GM21423 (cell line): ENCODE measurements around the gene CTNNA1.

Experiments used
- ATAC-seq: cut with Tn5 transposase; IDR thresholded peaks from one replicate; pipeline ENCODE4 v1.9.1; 2021; ENCODE audit warnings: mild to moderate bottlenecking, moderate library complexity; ENCODE audit not compliant: unreplicated experiment

The CTNNA1 gene

DNA sequence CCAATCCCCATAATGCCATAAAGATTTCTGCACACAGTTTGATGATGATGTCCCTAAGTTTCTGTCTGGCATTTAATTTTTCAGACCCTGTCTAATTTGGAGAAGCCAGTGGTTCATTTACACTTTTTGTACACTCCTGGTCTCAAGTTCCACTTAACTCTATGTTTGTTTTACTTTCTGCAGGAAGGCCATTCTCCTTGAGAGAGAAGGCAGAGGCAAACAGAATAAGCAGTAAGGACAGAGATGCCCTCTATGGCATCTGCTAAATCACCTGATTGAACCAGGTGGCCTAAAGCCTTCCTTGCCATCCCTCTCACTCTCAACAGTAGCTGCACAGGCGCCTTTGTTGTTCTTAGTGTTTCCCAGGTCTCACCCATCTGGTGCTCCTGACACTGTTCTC lies 208.0 kb downstream of the CTNNA1 start:
- ATAC-seq, result no peak

DNA sequence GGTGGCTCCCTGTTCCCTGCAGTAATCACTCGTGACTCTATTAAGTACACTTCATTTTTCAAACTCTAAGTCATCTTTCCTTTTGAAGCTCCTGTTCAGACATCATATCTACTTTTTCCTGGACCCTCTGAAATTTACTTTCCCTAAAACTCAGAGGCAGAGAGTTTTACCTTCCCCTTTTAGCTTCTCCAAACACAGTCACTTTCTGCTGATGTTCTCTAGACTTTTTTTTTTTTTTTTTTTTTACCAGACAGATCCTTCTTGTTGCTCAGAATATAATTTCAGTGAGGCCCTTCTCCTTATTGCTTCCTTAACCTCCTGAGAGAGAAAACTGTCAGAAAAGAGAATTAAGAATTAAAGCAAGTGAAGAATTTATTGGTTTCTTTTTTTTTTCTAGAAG lies 208.5 kb downstream of the CTNNA1 start:
- ATAC-seq, result no peak

DNA sequence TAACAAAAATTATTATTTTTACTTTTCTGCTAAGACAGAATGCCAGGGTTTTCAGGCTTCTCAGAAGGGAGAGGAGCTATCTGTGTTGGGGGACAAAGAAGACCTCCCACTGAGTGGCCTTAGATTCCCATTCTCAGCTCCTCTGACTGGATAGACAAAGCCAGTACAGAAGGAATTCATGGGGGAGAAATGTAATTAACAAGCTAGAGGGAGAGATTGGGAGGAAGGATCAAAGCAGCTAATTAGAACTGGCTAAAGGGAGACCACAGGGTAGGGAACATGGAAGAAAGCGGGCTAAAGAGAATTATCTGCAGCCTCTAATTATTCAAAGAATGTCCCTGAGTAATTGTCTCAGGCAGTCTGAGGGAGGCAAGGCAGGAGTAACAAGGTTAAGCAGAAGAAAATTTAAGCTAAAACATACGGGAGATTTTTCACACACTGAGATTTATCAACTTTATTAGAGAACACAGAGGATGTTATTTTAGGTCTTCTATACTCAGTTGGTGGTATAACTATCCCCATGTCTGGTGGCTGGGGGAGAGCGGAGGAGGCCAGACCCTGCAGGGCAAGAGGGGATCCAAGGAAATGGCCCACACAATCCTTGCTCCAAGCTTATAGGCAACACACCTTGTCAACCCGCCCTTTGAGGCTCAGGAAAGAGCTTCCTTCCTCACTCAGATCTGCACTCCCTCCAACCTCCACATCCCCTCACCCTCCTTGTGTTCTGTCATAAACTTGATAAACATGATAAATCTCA lies 209.6 kb downstream of the CTNNA1 start:
- ATAC-seq, result no peak

DNA sequence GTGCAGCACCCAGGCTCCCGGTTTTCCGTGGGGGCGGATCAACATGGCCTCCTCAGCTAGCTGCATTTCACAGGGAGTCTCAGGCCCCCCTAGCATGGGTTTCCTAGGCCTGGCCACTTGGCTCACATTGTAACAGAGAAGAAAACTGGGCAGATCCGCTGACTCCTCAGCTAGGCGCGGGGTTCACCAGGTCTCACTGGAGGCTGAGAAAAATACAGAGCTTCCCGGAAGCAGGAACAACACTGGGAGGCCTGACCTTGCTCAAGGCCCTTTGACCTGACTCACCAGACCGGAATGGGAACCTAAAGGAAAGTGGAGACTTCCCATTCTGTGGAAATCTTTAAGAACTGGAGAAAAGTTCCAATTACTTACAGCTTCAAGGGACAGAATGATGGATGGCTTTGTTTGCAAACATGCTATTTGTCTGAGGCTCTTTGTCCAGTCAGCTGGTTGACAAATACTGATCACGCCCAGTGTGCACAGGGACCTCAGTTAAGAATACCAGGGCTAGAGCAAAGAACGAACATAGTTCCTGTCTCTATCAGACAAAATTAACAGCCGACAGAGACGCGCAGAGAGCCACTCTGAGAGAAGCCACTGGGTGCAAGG lies 210.6 kb downstream of the CTNNA1 start:
- ATAC-seq, result no peak

DNA sequence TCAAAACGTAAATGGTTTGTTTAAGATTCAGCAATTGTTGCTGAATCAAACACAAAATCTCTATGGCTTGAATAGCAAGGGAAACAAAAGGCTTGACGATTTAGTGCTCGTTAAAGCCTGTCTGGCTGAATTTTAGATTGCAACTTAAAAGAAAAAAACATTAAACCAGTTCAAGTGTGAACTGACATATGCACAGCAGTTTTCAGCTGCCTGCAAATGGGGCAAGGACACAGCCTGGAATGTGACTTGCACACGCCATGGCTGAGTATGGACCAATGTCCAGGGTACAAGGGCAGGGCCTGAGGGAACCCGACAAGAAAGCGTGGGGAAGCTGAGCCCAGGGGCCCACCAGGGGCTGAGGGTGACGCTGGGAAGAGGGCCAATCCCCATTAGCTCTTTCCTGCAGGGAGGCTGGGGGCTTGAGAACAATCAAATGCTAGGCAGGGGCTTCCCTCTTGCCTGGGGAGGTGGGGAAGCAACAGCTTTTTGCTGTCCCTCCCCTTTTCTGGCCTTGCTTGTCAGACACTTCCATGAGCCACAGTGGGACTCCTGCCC lies 211.5 kb downstream of the CTNNA1 start:
- no peak for ATAC-seq

DNA sequence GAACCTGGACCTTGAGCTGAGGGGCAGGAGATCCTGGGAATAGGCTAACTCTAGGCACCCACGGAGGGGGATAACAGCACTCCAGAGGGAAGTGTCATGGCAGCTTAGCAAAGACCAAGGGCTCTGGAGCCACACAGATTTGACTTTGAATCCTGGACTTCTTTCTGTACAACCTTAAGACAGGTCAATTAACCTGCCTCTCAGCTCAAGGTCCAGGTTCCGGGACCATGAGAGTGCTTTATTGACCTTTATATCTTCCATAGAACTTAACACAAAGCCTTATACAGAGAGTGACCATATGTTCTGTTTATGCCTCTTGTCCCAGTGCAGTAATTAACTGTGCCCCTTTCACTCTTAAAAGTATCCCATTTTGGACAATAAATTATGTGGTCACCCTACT lies 212.4 kb downstream of the CTNNA1 start:
- ATAC-seq, result no peak

DNA sequence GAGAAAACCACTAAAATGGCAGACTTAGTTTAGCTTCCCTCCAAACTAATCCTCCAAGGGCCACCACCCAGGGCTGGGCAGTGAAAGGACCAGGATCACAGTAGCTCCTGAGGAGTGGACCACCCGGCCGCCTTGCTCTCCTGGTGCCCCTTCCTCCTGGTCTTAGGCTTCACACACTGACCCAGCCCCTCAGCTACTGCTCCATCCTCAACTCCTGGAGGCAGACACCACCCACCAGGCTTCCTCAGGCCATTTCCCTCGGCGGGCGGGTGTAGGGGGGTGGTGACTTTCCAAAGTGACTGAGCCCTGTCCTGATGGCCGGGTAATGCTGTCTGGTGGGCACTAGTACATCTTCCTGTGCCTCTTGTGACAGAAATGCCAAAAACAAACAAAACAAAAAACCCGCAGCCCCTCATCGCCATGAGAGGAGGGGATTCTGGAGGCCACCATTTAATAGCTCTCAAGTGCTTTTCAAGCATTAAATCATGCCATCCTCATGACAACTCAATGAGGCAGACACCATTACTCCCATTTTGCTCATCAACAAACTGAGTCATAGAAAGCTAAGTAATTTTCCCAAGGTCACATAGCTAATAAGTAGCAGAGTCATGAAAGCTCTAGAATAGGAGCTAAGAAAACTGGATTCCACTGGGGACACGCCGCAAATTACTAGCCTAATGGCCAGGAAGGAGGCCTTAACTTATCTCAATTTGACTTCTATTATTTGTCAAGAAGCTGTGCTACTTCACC lies 213.2 kb downstream of the CTNNA1 start:
- no peak for ATAC-seq

DNA sequence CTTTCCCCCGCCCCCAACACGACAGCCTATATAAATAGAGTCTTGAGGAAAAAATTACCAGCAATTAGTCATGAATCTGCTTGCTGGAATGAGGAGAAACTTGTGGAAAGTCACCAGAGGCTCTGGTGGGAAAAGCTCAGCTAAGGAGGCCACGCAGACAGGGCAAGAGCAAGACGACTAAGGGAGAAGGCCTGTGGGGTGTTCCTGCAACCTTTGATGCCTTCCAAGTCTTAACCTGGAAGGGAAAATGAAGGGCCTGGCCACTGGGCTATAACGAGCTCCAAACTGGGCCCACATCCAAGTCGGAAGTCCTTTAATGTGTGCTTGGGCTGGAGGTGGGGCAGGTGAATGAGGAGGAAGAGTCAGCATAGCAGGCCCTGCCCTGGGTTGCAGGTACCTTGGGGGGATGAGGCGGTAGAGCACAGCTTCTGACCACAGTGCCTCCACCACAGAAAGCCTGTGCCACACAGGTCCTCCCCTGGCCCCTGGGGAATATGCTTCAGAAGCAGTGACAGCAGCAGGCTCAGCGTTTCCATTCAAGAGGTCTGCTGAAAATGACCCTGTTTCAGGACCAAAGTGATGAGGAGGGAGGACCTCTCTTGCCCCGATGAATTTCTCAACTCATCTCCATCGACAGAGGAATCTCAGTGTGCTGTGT lies 214.7 kb downstream of the CTNNA1 start:
- no peak for ATAC-seq

DNA sequence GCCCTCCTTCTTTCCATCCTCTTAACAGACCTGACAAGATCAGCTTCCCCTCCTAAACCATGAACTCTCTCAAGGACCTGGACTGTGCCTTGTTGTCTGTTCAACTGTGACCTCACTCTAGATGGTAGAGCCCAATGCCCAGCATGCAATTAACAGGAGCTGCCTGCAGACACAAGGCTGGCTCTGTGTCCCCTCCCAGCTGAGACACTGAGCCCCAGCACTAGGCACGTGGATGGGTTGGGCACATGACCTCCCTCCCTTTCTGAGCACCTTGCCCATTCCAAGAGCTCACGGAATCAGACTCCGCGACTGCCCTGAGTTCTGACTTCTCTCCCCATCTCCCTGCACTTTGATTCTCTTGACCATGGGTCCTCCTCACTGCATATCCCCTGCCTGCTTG lies 215.4 kb downstream of the CTNNA1 start:
- ATAC-seq, result no peak

DNA sequence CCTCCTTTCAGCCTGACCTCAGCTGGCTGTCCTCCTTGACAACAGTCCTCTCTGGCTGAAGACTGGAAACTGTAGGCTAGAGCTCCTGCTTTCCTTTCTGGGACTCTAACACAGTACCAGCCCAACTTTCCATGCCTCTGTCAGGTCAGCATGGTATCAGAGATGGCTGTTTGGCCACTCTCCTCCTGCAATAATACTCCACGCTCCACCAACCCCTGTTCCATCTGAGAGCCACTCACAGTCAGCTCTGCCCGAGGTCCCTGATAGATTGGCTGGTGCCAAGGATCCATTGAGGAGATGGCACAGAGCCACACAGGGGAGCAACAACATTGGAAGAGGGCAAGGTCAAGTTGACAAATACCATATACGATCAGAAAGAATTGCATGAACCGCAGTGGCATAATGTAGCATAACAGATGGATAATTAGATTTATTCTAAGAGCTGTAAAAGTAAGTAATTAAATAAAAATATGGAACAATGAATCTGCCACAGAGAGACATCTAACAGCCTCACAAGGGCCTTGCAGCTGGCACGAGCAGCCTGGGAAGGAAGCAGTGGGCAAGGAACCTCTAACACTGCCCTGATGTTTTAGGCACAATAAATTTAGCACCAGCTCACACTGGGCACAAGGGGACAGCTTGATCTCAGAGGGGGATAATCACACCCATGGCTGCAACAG lies 216.2 kb downstream of the CTNNA1 start:
- no peak for ATAC-seq

DNA sequence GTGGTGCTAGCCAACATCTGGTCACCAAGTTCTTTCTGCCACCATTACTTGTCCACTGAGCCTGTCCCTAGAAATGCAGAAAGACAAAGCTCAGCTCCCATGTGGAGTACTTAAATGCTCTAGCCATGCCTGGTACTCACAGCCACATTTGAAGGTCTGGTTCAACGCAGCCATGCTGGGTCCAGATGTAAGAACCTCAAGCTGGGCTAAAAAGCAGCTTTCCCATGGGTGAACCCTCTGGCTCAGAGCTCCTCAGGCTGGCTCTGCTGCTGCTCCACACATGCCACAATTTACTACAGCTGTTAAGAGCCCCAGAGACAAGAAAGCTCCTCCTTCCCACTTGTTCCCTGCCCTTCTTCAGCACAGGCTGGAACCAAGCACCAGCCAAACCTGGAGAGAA lies 219.0 kb downstream of the CTNNA1 start:
- ATAC-seq, result no peak

DNA sequence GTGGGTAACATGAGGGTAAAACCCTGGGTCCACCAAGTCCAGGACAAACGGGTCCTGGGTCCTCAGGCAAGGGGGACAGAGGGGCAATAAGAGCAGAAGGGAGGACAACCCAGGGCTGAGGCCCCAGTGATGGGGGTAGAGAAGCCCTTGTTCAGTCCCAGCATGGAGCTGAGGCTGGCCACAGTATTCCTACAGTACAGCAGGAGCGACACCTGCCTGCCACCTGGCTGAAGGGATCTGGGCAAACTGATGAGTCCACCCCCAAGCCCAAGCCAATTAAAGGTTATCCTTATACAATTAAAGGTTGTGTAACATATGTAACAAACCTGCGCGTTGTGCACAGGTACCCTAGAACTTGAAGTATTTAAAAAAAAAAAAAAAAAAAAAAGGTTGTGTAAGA lies 219.6 kb downstream of the CTNNA1 start:
- no peak for ATAC-seq

DNA sequence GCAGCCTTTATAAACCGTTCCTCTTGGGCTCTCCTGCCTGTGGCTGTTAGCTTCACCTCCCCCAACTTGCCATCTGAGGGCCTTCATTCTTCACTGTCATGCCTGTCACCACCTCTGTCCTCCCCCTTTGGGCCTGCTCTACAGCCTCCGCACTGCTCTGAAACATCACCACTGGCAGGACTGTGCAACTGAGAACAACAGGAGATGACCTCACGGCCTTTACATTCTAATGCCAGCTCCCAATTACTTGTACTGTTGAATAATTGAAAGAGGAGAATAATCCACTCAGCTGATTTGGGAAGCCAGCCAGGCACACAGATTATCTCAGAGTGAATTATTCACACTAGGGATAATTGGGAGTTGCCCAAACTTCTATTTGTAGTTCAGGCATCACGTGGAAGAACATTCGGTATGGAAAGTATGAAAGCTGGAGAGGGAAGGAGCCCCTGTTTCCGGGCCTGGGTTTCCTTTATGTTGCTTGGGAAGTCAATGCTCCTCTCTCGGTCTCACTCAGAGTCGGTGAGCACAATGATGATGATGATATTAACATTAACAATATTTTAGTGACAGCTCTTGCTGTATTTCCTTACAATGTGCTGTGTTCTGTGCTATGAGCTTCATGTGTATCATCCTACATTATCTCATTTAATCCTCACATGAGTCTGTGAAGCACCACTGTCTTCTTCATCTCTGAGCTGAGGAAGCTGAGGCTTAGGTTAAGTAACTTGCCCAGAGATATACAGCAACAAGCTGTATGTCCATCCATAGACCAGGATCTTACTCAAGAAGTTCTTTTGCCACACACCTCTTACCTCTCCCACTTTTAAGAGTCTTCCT lies 221.2 kb downstream of the CTNNA1 start:
- no peak for ATAC-seq

DNA sequence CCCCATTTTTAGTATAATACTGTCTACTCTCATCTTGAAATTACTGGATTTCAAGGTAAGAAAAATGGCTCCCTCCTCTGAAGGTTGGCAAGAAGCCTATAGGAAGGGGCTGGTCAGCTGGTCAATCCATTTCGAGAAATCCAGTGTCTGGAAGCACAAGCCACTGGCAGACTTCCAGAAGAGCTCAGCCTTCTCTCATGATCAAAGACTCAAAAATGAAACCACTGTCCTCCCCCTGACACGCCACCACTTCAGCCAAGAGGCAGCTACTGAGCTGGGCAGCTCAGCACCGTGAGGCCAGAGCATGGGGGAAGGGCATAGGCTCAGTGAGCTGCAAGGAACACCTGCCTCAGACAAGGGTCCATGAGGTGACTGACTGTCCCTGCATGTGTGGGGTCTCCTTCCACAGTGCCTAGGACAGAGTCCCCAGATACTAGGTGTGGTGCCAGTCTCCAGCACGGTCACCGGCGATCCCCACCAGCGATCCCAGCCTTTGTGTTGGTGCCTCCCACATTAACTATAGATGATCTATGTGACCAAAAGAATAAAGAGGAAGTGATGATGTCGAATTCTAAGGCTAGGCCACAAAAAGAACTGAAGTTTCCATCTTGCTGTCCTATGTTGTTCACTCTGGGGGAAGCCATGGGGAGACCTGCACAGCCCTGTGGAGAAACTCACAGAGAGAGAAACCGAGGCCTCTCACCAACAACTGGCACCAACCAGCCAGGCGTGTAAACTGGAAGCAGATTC lies 222.0 kb downstream of the CTNNA1 start:
- no peak for ATAC-seq

DNA sequence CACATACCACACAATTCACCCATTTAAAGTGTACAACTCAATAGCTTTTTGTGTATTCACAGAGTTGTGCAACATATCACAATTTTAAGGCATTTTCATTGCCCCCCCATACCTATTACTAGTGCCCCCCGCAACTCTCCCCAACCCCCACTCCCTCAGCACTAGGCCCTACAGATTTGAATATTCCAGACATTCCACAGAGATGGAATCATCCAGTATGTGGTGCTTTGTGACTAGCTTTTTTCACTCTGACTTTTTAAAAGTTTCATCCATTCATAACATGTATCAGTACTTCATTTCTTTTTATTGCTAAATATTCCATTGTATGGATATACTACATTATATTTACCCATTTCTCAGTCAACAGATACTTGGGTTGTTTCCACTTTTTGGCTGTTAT lies 224.9 kb downstream of the CTNNA1 start:
- ATAC-seq, result no peak

DNA sequence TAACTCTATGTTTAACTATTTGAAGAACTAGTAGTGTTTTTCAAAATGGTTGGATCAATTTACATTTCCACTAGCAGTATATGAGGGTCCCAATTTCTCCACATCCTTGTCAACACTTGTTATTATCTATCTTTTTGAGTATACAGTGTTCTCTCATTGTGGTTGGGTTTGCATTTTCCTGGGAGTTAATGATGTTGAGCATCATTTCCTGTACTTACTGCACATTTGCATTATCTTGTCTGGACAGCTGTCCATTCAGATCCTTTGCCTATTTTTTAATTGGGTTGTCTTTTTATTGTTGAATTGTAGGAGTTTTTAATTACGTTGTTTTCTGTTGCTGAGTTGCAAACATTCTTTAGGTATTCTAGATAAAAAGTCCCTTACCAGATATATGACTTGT lies 225.4 kb downstream of the CTNNA1 start:
- no peak for ATAC-seq

DNA sequence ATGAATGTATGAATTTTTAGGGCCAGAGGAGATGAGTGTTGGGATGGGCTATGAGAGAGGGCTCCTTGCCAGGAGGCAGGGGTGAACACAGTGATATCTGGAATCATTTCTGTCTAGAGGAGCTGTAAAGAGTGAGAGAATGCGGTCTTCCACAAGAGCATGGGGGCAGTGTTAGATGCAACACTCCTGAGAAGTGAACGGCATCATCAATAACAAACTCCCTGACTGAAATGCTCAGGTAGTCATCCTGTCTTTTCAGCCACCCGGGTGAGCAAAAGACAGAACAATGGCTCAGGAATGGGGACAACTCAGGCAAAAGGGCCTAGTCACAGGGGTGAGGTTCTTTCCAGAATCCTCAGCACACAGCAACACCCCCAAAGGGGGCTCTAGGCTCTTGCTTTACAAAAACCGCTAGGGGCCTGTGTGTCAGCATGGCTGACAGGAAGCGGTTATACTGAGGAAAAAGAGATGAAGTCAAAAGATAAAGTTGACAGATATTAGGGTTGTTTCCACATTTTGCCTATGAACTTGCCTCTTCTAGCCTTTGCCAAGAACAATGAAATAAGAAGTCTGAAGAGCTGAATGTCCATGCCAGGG lies 226.6 kb downstream of the CTNNA1 start:
- no peak for ATAC-seq

DNA sequence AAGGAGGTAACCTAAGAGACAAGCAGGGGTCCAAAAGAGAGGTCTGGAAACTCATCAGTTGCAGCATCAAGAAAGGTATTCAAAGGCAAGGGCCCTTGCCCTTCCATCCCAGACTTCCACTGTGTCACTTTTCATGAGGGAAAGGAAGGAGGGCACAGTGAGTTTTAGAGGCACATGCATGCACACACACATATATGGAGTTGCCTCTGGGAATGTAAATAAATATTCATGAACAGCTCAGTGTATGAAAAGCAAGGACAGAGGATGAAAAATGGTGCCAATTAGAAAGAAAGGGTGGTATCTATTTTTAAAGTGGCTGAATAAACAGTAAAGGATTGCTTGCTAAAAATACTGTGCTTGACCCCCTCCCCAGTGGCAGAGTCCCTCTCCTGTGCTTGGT lies 227.2 kb downstream of the CTNNA1 start:
- no peak for ATAC-seq

DNA sequence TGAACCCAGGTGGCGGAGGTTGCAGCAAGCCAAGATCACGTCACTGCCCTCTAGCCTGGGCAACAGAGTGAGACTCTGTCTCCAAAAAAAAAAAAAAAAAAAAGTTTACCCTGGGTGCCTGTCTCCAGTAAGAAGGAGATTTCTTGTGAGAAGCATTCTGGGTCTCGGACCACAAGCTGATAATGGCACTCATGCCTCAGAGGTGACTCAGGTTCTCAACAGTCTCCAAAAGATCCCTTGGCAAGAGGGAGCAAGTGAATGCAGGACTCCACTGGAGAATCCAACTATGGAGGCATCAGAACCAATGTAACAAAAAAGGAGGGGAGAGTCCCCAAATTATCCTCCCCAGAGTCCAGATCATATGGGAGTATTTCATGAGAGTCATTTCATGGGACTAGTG lies 227.9 kb downstream of the CTNNA1 start:
- ATAC-seq, result no peak
